NCI-H82 treated with DMSO at 0.1 percent for 48 hours (cell line): Measurements from ENCODE around the gene CHST6.
"Not testable (repeated sequence)": the region's sequence is repeated elsewhere in the genome, so short reads cannot be mapped to it uniquely, and the experiment has no call there.

Source experiments
- DNase-seq: peaks from one replicate; lab custom pipeline; 2025; ENCODE audit not compliant: unreplicated experiment; lab: John Stamatoyannopoulos, UW

Gene CHST6

DNA sequence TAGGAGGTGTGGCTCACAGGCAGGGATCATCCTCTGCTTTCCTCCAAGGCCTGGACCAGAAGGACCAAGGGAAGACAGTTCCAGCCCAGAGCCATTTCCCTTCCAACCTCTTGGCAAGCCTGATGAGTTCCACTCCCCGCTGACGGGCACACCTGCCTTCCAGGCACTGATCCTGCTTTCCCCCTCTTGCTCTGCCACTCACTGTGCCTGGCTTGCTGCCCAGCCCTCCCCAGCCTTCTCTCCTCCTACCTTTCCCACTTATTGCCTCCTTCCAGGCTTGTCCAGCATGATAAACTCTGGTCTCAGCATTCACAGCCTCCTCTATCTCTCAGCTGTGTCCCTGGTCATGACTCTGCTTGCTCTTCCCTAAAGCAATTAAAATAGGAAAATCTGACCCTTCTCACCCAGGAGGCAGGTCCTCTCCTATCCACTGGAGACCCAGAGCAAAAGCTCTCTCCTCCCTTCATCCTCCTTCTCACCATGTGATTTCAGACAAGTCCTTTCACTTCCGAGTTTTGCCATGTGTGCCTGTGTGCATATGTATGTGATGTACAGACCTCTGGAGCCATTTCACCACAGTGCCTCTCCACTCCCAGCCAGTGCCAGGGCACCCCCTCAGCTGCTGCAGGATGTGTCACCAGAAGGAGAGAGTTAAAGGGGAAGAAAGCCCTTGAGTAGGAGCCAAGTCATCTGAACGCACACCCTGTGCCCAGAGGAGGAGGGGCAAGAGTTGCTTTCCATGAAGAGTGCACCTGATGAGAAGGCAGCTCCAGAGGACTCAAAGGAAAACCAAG, 17.4 kb downstream of the CHST6 start:
- DNase-seq: no peak

- DNase-seq: no peak
These were observed 18.4 kb downstream of the CHST6 start for GRCh38 chr16:75476817-75477216.

GRCh38 chr16:75475420-75475847, 19.8 kb downstream of the CHST6 start:
- no peak for DNase-seq

DNA sequence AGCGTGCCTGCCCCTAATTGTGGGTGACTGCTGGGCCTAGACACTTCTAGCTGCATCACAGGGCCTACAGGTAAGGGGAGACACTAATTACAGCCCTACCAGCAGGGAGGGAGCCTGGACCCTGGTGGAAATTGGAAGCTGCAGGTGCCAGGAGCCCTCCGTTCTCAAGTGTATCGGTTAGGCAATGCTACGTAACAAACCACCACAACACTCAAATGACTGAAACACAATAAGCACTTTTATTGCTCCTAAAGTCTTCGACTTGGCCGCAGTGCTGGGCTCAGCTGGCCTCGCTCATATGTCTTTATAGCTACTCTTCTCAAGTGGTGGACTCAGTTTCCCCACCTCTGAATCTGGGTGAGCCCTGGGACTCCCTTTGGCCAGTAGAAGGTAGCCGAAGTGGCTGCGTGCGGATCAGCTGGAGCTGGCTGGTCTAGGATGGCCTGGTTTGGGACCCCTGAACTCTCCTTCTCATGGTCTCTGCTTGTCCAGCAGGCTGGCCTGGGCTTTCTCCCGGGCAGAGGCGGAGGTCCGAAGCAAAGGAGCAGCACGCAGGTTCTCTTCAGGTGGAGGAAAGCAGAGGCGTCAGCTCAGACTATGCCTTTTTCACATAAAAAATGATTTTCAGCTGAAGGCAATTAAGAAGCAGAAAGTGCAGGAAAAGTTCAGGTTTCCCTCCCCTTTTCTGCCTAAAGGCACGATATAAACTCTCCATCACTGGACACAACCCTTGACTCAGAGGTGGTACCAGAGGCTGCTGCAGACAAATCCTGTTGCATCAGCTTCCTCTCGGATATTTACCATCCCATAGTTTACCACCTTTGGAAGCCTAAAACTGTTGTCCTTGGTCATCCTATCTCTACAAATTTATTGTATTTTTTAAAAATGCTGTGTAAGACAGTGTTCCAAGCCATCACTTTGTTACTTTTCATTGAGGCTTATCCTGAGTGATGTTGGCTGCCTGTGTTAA, 22.0 kb downstream of the CHST6 start:
- no peak for DNase-seq

GRCh38 chr16:75471723-75472633, 23.3 kb downstream of the CHST6 start:
- peak; percentile 34 for DNase-seq

- no peak for DNase-seq
These were observed 28.5 kb downstream of the CHST6 start for GRCh38 chr16:75466760-75467159.

DNA sequence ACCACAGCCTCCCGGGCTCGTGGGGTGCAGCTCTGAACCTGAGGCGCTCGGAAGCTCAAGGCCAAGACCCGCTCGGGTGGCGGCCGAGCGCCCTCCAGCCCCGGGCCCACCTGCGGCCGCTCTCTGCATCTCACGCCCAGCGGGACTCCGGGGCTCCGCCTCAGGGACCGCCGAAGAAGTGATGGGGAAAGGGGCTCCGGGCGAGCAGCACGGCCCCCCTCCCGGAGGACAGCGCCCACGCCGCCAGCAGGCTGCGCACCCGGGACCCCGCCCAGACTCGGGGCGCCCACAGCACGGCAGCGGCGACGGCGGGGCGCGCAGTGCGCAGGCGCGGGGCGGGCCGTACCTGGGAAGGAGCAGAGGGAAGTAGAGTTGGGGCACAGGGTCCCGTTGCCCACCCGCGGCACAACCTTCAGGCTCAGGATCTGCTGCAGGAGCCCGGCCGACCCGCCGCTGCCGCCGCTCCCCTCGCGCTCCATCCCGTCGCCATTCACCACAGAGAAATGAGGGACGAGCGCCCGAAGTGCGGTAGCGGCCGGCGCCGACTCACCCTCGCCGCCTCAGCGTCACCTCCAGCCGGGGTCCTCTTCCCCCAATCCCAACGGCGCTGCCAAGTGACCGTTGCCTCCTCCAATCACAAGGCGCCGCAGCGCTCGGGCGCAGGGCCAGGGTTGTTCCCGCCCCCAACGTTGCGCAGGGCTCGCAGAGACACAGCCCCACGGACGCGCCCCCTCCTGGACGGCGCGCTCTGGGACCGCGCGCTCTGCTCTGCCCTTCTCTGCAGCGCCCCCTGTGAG, 30.9 kb downstream of the CHST6 start, which contains the start of gene TMEM170A:
TMEM170A (minus strand) TSS at position 568 of the 797 bp plus-strand sequence; CDS start at position 479, 89 bp downstream.
- DNase-seq: peak; percentile 88

- peak; percentile 21 for DNase-seq
These were observed 31.7 kb downstream of the CHST6 start for GRCh38 chr16:75463389-75464121.

DNA sequence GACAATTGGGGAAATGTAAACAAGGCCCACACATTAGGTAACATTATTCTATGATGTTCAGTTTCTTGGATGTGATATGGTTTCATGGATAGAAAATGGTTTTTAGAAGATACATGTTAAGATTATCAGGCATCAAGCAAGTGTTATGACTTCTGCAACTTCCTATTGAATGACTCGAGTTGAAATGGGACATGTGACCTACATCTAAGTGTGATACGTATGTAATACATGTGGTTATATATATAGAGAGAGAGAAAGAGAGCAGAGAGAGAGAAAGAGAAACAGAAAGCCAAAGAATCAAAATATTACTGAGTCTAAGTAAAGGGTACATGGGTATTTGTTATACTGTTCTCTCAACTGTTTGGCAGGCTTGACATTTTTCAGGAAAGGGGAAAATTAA, 32.4 kb downstream of the CHST6 start:
- no peak for DNase-seq

GRCh38 chr16:75461575-75461974, 33.7 kb downstream of the CHST6 start:
- no peak for DNase-seq

GRCh38 chr16:75460446-75460845, 34.8 kb downstream of the CHST6 start:
- DNase-seq: no peak

DNA sequence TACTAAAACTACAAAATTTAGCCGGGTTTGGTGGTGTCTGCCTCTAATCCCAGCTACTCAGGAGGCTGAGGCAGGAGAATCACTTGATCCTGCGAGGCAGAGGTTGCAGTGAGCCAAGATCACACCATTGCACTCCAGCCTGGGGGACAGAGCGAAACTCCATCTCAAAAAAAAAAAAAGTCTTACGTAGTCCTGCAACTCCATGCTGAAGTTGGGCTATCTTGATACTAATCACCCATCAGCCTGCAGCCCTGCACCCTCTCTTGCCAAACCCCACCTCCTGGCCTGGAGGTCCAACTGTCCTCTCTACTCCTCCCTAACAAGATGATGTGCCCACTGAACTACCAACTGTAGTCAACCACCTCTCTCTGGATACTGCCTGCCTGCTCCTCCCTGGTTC, 35.5 kb downstream of the CHST6 start:
- no peak for DNase-seq

GRCh38 chr16:75458439-75458838, 36.8 kb downstream of the CHST6 start:
- no peak for DNase-seq

DNA sequence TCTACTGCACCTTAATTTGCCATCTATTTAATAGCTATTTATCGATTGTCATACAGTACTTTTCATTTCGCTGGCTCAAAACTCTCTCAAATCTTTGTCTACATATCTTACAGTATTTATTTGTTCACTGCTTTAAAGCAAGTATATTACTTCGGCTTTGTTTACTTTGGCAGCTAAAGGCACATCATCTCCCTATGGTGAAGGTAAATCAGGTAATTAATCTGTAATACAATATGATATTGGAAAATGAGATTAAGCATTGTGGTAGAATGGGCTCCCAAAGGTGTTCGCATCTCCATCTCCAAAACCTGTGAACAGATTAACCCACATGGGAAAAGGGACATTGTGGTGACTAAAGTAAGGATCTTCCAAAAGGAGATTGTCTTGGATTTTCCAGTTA, 37.2 kb downstream of the CHST6 start:
- no peak for DNase-seq

DNA sequence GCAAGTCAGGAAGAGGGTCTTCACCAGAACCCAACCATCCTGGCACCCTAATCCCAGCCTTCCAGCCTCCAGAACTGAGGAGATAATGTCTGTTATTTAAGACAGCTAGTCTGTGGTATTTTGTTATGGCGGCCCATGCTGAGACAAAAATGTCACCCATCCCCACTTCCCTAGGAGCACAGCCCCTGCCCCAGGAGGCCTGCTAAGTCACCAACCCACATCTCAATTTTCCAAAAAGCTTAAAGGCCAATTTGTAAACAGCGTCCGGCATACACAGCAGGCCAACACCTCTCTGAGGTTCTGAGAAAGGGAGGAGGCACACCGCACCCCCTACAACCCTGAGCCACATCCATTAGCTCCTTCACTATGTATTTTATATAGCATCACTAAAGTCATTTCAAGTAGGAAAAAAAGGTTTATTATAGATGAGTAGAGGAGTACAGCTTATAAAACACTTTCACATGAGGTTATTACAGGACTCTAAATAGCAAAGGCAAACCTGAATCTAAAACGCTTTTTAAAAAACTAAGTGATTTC, 37.7 kb downstream of the CHST6 start:
- no peak for DNase-seq

DNA sequence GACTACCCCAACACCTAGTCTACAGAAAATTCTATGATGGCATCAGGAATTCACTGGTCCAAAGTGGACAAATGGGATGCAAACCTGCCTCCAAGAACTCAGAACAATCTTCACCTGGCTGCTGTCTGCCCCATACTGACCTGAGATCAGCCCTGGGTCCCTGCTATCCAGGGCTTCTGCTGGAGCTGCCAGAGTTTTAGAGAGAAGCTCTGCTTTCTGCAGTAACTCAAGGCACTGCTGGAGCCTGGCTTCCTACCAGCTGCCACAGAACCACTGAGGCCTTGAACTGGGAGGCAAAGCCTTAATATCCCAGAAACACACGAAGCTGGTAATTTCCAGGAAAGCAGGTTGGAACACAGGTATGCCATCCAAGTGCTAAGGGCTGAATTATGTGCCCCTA, 38.3 kb downstream of the CHST6 start:
- DNase-seq: no peak

GRCh38 chr16:75456486-75456885, 38.8 kb downstream of the CHST6 start:
- not testable (repeated sequence) for DNase-seq

DNA sequence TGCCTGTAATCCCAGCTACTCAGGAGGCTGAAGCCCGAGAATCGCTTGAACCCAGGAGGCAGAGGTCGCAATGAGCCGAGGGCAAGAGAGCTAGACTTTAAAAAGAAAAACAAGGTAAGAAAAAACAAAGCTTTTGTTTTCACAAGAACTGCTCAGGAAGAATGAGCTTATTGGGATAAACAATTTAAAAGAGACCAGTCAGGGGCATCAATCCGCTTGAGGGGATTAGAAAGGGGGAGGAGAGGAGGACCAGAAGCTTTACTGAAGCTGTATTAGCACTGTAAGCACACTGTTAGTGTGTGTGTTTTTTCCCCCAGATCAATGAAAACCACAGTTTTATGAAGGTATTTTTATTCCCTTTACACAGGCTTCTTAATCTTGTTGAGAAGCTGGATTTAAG, 39.6 kb downstream of the CHST6 start:
- DNase-seq: peak; percentile 86
